ENCODE data around the gene KLHL14.

DNA sequence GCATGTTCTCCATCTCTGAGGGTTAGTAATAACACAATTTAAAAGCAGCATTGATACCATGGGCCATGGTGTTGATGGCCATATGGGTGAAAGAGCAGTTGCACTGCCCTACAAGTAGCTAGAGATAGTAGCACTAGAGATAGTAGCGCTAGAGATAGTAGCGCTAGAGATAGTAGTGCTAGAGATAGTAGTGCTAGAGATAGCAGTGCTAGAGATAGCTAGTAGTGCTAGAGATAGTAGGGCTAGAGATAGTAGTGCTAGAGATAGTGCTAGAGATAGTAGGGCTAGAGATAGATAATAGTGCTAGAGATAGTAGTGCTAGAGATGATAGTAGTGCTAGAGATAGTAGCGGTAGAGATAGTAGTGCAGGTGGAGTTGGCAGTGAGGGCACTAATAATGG, 39.5 kb upstream of the KLHL14 start:
- TF ChIP-seq CTCF (IDR thresholded peaks at IDR 0.05; ENCODE audit: low read depth, low read length) (no peak), EZH2phosphoT487 (IDR thresholded peaks at IDR 0.05; ENCODE audit: low read depth) (no peak)

Measured in OCI-LY3 (cell line).